Kidney capillary endothelial cell (primary cell): ENCODE measurements around the gene PTPRD.

Experiments used
- DNase-seq: peaks from one replicate; pipeline ENCODE4 v3.0.0-alpha.2; 2018; ENCODE audit warnings: low spot score

The PTPRD gene

DNA sequence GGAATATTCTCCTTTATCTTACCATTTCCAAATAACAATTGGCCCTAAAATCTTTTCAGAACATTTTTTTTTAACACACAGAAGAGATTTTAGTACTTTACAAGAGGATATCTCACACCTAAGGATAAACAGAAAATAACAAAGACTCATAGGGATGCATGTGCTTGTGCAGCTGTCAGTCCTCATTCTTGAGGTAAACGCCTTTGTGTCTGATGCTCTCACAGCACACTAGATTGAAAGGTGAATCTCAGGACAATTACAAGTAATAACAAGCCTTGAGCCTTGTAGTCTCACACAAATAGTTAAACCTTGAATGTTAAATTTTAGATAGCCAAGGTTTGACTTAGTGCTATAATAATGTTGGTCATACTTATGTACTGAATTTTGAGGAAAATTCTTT is 439.2 kb downstream of the PTPRD start:
- no peak for DNase-seq

DNA sequence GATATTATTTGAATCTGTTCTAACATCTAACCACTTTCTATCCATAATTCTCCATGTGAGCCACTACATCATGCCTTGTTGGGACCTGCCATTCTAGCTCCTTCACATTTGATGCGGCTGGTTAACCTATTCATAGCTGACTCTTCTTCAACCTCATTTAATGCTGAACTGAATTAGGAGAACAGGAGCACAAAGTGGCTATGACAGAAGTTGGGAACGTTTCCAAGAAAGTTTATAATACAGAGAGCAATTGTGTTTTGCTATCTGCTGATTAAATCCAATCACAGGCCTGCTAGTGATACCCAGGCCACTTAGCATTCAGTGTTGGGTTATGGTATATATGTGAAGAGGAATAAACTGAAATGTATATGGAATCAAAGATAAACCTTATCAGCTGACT is 440.3 kb downstream of the PTPRD start:
- DNase-seq, result no peak

DNA sequence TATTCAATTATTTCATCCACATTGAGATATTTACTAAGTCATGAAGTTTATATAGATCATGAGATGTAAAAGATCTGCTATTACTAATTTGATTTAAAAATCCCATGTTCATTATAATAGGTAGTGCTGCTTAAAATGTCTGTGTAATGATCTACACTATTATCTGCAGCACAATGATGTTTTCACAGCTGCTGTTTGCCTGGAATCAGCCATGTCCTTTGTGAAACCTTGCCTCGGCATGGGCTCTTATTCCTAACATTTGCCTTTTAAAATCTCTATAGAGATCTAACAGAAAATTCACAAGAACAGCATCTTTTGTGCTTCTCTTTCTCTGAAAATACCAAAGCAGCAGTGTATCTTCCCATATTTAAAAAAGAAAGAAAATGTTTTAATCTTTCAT is 444.6 kb downstream of the PTPRD start:
- no peak for DNase-seq

DNA sequence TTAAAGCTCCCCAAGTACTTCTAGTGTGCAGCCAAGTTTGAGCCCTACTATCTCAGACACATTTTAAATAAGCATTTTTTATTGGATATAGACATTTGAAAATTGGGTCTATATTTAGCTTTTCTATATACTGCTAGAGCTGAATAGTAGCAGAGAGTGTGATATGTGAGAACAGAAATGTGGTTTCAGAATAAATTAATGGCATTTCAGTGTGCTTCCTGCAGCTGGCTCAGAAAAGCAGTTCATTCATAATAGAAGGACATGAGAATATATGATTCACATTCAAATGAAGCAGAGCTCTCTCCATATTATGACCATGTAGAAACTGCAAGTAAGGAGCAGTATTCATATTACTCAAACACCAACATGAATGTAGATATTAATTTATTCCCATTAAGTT is 464.0 kb downstream of the PTPRD start:
- no peak for DNase-seq

DNA sequence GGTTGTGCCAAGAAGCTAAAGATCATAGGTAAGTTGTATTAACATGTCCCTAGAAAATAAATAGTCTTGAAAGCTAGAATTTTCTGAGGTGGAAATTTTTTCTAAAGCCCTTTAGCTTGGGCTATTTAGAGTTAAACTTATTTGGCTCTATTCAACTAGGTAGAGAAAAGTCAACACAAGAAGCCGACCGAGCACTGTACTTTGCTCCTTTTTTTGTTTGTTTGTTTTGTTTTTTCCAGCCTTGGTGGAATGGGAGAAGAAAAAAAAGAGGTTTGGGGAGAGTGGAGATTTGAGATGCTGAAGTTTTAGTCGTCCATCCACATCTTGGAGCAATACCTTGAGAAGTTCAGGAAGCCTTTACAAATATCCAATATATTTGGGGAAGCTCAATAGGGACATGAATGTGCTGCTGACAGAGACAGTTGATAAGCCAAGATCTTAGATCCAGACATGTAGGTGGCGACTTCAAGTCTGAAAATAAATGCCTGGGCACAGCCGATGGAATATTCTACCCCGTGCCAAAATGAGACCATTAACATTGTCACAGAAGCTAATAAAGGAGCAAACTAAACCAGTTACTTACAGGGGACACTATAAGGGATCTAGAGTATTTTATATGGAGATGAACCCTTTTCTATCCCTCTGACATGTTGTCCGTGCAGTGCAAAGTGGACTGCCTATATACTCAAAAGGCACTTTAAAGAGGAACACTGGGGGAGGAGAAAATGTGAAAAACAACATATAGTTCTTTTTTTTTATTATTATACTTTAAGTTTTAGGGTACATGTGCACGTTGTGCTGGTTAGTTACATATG is 466.1 kb downstream of the PTPRD start:
- DNase-seq, result no peak

DNA sequence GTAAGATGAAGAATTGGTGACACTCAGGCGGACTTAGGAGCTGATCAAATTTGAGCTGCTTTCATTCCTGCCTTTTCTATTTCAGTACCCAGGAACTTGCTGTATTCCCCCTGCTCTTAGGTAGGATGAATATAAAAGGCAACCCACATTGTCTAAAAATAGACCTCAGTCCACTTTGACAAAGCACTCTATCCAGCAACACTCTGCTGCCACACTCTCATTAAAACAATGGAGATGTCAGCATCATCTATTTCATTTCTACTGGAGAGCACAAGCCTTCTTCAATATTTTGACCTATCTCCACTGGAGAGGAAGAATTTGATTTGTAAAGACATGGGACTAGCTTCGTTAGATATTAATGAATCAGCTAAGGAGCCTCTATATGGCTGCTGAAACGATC is 468.4 kb downstream of the PTPRD start:
- no peak for DNase-seq

DNA sequence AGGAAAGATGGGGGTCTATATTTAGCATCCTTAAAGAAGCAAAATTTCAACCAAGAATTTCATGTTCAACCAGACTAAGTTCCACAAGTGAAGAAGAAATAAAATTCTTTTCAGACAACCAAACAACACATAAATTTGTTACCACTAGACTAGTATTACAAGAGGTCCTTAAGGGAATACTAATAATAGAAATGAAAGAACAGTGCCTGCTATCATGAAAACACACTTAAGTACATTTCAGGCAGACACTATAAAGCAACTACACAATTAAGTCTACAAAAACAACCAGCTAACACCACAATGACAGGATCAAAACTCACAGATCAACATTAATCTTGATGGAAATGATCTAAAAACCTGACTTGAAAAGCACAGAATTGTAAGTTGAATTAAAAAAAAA is 477.2 kb downstream of the PTPRD start:
- no peak for DNase-seq

DNA sequence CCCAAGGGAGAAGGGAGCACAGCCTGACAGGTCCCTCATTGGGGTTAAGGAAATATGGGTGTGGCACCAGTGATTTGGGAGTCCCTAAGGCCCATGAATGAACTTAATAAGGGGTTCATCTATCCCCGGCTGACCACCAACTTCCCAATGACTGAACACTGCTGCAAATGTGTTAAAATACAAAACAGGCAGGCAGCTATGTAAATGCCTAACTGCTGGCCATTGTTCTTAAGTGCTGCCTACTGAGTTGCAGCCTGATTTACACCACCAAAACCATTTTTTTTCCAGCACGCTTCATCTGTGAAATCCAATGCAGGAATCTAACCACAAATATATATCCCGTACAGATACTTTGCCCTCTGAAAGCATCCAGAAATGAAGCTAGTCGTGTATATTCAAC is 478.5 kb downstream of the PTPRD start:
- DNase-seq, result no peak

DNA sequence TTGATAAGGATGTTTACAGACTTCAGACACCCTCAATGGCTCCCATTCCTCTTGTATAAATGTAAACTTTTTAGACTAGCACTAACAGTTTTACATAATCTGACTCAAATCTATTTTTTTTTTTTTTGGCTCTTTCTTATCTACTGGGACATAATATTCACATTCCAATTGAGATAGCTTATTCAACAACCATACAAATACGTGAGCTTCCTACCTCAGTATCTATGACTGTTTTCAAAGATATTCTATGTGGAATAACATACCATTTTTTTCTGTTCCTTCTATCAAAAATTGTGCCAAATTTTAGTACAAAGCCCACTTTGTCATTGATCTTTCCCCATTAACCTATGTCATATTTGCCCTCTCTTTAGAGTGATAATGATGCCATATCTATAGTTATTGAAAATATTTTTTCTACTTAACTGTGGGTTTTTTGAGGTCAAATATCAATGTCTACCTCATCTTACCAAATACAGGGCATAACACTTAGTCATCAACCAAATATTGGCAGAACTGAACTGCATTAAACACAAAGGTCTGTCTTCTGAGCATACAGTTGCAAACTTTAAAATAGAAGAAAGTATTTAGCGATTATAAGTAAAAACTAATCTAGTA is 482.6 kb downstream of the PTPRD start:
- DNase-seq, result no peak

DNA sequence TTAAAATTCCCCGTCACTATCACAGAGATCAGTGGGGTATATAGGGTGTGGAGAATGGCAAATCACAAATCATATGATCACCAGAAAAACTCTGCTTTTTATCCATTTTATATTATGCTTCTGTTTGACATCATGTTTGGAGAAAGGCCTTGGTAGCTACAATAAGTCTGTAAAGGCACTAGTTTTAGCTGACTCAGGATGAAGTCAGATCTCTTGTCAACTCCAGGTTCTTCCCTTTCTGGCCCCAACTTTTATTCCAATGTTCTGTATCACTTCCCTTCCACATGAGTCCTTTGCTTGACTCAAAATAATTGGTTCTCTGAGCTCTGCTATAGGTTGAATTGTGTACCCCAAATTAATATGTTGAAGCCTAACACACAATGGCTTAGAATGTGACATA is 484.9 kb downstream of the PTPRD start:
- DNase-seq, result no peak

DNA sequence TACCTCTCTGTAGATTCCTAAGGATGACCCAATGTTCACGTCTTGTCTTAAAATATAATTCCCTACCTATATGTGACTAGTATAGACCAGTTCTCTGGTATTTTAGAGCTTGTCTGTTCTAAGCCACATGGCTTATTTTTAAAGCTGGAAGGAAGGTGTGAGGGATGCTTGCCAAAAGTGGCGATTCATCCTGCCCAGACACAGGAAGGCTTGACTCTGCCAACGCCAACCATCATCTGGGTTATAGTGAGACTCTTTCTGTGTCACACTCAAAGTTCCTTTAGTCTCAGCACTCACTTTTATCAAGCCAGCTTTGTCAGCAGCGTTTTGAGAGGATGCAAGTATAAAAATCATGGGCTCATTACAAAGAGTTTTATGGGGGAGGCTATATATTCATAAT is 500.0 kb downstream of the PTPRD start:
- DNase-seq, result no peak

DNA sequence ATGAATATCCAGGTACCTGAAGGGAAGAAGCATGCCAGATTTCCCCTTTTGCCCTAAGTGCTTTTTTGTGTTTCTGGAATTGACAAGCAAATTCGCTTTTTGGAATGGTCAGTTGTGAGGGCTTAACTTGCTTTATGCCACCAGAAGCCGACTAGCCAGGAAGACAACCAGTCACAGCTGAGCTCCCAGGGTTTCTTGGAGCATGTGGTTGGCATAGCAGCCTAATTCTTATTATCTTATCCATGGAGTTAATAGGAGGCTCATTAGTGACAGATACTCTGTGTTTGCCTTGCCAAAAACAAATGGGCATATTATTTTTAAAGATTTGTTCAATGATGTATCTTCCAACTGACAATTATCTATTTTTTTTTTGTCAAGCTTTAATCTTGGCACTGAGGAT is 500.7 kb downstream of the PTPRD start:
- no peak for DNase-seq

DNA sequence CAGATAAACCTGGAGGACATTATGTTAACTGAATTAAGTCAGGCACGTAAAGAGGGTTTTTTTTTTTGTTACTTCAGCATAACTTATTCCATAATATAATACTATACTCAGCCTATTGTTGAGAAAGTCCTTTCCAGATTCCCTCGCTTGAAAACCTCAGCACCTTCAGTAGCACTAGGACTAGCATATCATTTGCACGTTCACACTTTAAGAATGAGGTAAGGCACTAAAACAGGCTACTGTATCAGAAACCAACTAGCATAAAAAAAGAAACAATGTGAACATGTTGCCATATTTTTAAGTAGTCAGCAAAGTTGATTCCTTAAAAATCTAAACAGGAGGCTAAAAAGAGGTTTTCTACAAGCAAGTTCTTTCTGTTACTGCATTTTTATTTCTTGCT is 504.0 kb downstream of the PTPRD start:
- DNase-seq, result no peak

DNA sequence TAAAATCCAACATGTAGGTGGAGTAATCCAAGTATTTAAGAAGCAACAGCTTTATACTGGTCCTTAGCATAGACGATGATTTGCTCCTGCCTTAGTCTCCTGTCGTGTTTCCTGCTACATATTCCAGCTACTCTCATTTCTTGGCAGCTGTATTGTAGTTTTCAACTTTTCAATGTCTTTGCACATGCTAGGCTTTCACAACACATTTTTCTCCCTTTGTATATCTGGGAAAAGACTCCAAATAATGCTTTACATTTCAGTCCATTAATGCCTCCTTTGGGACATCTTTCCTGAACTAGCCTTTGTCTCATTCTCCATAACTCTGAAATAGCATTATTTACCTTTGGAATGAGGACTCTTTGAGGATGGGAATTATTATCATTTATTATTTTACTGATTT is 508.0 kb downstream of the PTPRD start:
- DNase-seq, result no peak

DNA sequence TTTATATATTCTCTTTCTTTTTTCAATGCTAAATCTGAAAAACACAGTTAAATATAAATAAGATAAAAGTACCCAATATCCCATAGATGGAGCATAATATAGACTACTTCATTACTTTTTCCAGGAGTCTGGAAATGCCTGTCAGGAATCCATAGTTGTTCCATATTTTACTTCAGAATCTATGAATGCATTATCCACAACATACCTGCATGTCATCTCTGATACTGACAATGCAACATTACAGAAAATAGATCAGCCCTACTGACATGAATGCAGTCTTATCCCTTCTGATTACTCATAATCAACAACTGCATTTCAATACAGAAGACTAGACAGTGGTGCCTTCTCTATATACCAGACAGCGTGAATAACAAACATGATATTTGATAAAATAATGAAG is 517.6 kb downstream of the PTPRD start:
- DNase-seq, result no peak

DNA sequence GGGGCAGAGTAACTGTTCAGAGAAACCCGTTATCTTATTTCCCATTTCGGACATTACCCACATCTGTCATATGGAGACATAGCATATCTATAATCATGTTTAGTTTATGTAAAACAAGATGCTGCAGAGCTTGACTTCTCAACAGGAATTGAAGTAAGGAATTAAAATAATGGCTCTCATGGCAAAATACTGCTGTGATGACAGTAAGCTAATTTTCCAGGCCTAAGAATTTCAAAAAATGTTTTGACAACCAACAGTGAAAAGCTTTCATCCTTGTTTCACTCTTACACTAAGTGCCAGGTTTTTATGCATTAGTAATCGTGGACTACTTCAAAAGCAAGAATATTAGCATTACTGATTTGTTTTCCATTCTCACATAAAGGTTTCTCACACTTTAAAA is 518.2 kb downstream of the PTPRD start:
- DNase-seq, result no peak

DNA sequence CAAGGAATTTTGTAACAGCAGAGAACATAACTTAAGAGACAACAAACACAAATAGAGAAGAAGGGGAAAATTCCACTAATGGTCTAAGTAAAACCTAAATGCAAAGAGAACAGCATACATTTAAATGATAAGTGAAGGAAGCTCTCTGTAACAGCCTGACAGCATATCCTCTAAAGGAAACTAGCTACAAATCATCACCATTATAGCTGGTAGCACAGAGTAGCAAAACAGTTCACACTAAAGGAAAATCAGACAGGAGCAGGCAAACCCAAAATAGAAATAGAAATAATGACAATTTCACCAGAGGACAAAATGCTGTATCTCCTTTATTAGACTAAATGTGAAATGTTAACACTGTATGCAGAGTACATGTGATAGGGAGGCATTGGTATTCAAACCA is 532.8 kb downstream of the PTPRD start:
- no peak for DNase-seq

DNA sequence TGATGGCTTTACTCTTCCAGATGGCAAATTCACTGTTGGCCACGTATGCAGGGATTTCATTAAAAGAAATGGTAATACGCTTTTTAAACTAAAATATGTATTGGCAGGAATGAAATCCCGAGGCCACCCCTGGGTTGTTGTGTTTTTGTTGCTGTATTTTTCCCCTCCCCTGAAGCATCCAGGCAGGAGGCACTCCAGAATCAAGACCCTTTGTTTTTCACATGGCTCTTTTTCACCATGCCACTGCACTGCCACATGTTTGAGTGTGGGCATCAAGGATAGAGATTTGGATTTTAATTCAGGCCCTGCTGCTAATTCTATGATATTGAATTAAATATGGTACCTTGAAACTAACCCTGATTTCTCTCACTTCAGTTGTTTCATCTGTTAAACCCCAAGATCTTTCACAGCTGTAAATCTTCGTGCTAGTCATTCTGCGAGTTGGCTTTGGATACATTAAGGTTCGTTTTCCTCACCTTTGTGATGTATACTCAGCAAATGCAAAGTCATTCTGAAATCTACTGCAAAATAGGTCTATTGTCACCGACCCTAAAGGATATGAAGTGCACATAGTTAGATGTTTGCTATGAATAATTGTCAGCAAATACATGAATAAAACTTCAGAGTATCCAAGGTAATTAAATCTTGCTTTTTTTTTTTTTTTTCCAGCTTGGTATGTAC is 533.4 kb downstream of the PTPRD start:
- DNase-seq, result no peak

DNA sequence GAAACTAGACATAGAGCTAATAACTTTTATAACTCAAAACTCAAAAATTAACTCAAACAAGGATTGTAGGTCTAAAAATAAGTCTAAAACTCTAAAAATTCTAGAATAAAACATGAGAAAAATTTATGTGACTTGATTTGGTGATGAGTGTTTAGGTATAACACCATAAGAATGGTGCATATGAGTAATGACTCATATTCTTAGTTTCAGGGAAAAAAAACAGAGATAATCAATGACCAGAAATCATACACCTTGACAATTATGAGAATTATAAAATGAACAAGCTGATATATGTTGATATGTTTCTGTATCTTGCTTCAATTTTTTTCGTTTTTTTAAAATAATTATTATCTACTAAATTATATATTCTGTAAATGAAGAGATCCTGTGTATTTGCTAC is 541.2 kb downstream of the PTPRD start:
- no peak for DNase-seq

DNA sequence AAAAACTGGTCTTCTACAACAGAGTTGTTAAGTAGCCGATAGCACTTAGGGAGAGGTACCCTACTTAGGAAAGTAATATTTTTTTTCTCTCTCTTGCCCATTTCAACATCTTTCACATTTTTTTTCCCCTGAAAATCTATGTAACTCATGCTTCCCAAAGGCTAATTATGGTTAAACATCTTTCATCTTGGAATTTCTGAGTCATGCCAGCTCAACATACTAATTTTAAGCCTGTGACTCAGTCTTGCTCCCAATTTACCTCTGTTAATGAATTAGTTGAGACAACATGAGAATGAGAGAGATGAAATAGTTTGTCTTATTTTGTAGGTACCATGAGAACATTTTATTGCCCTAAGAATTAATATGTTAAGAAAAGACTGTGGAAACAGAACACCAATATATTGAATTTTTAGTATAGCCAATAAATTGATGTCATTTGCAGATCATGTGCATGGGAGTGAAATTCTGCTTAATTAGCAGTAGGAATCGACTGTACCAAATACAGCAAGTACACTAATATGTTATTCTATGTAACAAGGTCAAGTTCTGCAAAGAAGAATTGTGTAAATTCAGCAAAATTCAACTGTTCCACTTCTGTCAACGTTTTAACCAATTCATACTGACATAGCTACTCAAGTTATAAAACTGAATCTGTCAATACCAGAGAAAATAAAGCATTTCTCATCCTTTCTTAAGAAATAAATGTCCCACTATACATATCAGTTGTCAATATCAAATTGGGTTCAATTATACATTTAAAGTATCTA is 550.0 kb downstream of the PTPRD start:
- DNase-seq, result peak; percentile 62

DNA sequence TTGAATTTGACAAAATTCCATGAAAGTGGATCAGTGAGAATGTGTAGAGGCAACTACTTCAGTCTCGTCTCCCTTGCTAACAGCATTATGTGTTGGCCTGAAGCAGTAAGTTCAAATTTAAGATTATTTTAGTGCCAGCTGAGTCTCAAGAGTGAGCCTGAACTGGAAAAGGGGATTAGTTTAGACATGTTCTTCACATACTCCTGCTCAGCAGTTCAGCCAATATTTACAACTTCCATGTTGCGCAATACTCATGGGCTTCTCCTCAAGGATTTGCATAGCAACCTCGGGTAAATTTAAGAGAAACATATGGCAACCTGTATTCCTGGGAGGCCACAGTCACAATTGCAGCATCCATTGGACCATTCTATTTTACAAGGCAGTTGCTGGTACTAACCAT is 553.8 kb downstream of the PTPRD start:
- DNase-seq, result no peak

DNA sequence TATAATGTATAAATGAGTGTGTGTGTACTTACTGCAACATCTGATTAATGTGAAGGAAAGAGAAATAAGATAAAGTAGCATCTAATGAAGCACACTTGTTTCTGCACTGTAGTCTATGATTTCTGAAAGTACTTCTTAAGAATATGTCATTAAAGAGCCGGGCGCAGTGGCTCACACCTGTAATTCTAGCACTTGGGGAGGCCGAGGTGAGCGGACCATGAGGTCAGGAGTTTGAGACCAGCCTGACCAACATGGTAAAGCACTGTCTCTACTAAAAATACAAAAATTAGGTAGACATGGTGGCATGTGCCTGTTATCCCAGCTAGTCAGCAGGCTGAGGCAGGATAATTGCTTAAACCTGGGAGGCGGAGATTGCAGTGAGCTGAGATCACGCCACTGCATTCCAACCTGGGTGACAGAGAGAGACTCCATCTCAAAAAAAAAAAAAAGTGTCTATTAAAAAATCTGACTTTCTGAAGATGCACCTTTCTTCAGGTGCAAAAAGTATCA is 556.9 kb downstream of the PTPRD start:
- no peak for DNase-seq

DNA sequence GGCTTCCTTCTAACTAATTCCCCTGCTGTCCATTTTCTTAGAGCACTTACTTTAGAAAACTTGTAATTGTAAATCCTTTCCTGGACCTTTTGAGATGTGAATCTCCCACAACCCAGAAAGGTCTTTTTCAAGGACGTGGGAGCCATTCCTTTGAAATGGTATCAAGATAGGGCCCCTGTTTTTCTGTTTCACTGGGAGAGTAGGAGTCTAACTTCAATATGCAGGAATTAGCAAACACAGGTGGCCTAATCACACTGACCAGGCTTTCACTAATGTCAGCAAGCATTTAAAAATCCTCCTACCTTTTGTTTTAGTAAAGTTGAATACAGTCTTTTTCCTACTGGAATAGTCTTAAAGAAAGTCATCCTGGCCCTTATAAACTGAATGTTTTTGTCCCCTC is 558.3 kb downstream of the PTPRD start:
- DNase-seq, result no peak
